GM18526 (cell line): ENCODE measurements around the gene THAP4.

ENCODE experiments used
- POLR2A ChIP-seq: IDR thresholded peaks from 3 replicates; pipeline ENCODE4 v1.6.1; 2011; ENCODE audit not compliant: insufficient read length; ENCODE audit errors: extremely low read depth

The THAP4 gene

DNA sequence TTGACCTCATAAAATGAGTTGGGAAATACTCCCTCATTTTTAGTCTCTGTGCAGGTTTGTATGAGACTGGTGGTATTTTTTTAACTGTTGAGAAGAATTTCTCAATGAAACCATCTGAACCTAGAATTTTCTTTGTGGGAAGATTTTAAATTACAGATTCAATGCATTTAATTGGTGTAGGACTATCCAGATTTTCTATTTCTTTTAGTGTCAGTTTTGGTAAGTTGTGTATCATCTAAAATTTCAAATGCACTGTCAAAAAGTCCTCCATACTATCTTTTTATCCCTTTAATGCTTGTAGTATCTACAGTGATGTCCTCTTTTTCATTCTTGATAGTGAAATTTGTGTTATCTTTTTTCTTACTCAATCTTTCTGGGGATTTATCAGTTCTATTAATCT, 80.2 kb downstream of the THAP4 start:
- TF ChIP-seq POLR2A = no peak

DNA sequence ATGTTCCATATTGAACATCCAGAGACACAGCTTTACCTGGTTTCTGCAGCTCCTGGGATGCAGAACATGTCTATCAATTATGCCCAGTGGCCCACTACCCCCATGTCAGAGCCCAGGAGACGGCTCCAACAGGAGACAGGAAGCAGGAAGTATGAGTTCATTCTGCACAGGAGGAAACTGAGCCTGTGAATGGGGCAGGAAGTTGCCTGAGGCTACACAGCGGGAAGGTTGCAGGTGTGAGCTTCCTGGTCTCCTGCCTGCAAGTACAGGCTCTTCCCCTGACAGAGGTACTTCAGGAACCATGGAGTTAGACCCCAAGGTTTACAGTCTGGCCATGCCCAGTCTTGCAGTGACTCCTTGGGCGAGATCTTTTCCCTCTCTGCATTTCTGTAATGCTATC, 81.2 kb downstream of the THAP4 start:
- no peak for TF ChIP-seq POLR2A

DNA sequence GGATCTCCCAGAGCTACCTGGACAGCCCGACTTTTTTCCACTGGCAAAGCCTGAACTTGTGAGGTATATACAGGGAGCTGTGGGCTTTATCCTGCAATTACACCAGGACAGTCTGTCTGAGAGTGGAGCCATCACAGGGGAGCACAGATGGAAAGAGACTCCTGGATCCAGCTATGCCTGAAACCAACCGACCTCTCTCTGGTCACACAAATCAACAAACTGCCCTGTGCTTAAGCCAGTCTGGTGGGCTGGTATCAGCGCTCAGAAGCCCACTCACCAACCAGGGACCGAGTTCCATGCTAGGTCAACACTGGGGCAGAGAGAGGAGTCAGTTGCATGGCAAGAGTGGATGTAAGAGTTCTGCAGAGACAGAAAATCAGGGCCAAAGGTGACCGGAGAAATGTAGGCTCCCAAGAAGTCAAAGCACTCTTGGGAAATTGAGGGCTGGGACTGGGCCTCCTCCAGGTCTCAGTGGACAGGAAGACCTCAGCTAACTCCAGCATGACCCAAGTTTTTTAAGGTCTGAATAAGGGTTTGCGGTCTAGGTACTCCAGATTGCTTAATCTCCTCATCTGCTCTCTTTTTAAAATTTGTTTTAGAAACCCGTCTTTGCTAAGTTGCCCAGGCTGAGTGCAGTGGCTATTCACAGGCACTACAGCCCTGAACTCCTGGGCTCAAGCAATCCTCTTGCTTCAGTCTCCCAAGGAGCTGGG, 82.2 kb downstream of the THAP4 start:
- no peak for TF ChIP-seq POLR2A

DNA sequence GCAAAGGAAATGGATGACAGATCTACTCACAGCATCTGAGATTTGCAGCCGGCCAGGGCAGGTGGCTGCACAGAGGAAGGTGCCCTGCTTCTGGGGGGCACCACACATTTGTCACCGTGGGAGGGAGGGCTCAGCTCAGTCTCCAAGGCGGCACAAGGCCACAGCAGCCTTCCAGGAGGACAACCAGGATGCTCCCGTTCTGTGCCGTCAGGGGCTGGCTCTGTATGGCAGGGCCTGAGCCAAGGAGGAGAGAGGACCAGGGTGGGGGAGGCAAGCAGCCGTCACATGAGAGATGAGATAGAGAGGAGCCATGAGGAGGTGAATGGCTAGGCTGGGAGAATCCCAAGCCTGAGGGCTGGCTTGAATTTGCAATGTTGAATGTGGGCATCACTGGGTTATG, 83.0 kb downstream of the THAP4 start:
- no peak for TF ChIP-seq POLR2A

- no peak for TF ChIP-seq POLR2A
Observed at GRCh38 chr2:241553512-241553830, 83.5 kb downstream of the THAP4 start.

DNA sequence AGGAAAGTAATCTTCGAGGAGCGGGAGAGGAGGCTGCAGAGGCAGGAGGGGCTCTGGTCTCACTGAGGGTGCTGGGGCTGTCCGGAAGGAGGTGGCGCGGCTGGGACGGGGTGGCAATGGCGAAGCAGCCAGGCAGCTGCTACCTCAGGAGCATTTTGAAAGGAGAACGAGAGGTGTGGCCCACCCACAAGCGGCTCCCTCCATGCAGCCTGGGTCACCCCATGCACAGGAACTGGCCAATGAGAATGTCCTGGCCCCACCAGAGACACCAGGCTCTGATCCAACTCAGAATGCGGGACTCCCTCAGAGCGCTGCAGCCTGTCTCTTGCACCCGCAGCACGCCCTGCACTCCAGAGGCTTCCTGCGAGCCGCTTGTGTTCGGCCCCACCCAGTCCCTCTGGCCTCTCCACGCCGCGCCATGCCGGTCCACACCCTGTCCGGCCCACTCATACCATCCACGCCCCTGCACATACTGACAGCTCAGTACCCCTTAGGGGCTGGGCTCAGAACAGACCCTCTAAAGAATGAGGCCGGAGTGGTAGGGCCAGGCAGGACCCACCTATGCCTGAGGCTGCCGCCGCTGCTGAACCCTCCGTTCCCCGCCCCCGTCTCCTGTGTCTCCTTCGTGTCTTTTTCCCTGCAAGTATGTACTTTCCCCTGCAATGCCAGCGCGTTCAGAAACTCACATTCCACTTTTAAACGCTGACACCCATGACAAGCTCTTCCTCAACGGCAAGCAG, 84.8 kb downstream of the THAP4 start:
- no peak for TF ChIP-seq POLR2A

DNA sequence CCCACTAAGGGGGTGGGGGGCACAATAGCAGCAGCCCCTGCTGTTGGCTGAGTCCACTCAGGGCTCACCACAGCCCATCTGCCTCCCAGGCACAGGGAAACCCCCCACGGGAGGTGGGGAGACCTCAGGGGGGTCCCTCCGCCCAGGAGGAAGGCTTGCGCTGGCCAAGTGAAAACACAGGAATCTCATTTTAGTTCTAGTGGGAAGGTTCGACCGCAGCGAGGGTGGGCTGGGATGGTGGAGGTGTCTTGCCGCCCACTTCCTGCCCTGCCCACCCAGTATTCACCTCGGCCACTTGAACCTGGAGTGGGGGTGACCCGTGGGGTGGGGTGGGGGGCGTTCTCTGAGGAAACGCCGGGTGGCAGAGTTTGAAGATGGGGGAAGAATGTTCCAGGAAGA, 85.4 kb downstream of the THAP4 start:
- no peak for TF ChIP-seq POLR2A

DNA sequence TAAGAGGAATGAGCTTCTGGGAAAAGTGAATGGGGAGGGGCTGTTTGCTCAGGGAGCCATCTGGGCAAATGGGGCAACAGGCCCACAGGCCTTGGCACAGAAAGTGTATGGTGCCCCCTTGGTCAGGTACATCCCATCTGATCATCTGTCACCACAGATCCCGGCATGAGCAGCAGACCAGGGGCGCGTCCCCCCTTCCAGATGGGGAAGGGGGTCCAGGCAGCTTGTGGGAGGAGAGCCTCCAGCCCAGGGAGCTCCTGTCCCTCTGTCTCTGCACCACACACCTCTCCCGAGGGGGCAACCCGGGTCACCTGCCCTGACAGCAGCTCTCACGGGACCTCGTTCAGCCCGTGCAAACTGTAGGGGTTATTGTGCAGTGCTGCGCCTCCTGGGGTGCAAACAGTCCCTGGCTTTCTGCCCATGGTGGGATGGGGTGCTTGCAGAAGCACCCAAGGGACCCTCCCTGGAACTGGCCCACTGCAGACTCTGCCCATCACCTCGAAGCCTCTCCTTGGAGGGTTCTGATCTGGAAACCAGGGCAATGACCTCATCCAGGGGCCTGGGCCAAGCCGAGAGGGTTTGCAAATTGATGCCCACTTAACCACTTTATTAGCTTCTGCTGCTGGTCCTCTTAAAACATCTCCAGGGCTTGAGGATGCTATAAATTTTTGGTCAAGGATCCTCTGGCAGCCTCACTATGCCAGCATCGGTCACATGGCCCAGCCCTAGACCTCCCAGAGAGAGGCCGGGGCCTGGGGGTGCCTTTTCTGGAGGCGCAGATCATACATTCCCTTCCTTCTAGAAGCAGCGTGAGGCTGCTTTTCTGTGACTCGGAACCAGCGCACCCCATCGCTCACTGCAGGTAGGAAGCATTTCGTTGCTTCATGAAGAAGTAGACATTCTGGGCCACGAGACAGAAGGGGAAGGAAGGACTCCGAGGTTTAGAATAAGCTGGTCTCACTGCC, 86.1 kb downstream of the THAP4 start:
- no peak for TF ChIP-seq POLR2A

DNA sequence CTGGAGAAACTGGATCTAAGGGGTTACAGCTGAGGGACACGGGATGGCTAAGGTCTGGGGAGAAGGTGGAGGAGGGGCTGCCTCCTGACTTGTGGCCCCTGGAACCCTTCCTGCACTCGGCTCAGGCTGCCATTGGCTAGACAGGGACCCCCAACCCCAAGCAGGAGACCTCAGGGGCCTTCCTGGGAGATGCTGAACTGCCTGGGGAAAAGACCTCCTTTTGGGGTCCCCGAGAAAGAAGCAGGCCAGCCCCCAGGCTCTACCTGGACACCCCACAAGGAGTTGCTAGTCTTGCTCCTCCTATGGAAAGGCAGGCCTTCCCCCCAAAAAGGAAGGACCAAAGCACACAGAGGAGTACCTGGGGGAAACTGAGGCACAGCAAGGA, 88.5 kb downstream of the THAP4 start:
- no peak for TF ChIP-seq POLR2A

DNA sequence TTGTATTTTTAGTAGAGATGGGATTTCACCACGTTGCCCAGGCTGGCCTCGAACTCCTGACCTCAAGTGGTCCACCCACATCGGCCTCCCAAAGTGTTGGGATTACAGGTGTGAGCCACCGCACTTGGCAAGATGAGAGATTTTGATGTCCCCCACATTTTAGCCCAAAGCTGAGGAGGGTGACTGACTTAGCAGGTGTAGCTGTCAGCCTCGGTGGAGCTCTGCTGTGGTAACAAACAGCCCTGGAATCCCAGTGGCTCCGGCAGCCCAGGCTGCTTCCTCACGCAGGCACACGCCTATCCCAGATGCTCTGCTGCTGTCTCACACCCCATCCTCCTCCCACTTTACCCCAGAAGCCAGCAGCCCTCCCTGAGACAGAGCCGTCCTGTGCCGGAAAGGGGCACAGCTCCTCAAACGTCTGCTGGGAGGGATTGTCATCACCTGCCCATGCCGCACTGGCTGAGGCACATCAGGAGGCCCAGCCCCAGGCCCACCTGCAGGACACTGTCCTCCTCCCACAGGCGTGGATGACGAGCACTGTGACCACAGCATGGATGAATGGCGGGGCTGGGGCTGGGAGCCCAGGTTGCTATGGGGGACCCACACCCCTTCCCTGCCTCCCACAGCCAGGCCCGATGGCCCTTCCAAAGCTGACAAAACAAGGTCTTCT, 89.0 kb downstream of the THAP4 start:
- TF ChIP-seq POLR2A = no peak

- TF ChIP-seq POLR2A = no peak
Observed at GRCh38 chr2:241546771-241547498, 90.0 kb downstream of the THAP4 start.

- TF ChIP-seq POLR2A = no peak
Observed at GRCh38 chr2:241545523-241546473, 91.2 kb downstream of the THAP4 start.

DNA sequence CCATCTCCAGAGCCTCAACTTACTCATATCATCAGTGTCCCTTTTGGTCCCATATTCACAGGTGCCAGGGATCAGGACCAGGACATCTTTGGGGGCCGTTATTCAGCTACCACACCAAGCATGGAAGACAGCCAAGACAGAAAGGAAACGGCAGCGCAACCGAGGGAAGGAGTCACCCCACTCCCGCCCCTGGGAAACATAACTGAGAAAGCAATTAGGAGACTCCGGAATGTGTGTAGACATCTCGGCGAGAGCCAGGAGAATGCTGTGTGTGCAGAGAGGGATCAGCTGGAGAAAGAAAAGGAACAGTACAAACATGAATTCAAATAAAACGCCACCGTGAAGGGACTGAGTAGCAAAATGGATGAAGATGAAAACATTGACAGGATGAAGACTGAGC, 91.9 kb downstream of the THAP4 start:
- TF ChIP-seq POLR2A = no peak

GRCh38 chr2:241542278-241542605, 94.7 kb downstream of the THAP4 start:
- TF ChIP-seq POLR2A = no peak
